Kidney tubule cell (primary cell): ENCODE data around the gene MYH11.
"Not testable (repeated sequence)": the region's sequence is repeated elsewhere in the genome, so short reads cannot be mapped to it uniquely, and the experiment has no call there.

ENCODE experiments used
- DNase-seq: peaks from one replicate; pipeline ENCODE4 v3.0.0-alpha.2; 2018; ENCODE audit warnings: low spot score

MYH11 gene

GRCh38 chr16:15667091-15667742 lies 189.6 kb downstream of the MYH11 start:
- DNase-seq = no peak

GRCh38 chr16:15665107-15665506 lies 191.7 kb downstream of the MYH11 start:
- DNase-seq = no peak

- no peak for DNase-seq
Measured at GRCh38 chr16:15660203-15660601, 196.6 kb downstream of the MYH11 start.

- DNase-seq = no peak
Measured at GRCh38 chr16:15658556-15658955, 198.3 kb downstream of the MYH11 start.

GRCh38 chr16:15658149-15658548 lies 198.7 kb downstream of the MYH11 start:
- DNase-seq = no peak

- DNase-seq = not testable (repeated sequence)
Measured at GRCh38 chr16:15655561-15655960, 201.3 kb downstream of the MYH11 start.

GRCh38 chr16:15654591-15654990 lies 202.2 kb downstream of the MYH11 start:
- no peak for DNase-seq

- DNase-seq = peak; percentile 17
Measured at GRCh38 chr16:15653227-15653626, 203.6 kb downstream of the MYH11 start.
